Activated gamma-delta T cell treated with anti-CD3 and anti-CD28 coated beads, Interleukin-2, amount 50 U/mL, for 16 hours (primary cell): ENCODE measurements around the gene KDM5A.
"Not testable (repeated sequence)": the region's sequence is repeated elsewhere in the genome, so short reads cannot be mapped to it uniquely, and the experiment has no call there.

Experiments used
- DNase-seq: peaks from one replicate; pipeline ENCODE4 v3.0.0-alpha.2; 2020; ENCODE audit warnings: low read depth

Gene KDM5A

GRCh38 chr12:332581-333205 lies 56.4 kb downstream of the KDM5A start:
- DNase-seq: no peak

- DNase-seq: no peak
Observed at GRCh38 chr12:331287-331686, 57.8 kb downstream of the KDM5A start.

GRCh38 chr12:325906-326305 lies 63.2 kb downstream of the KDM5A start:
- DNase-seq: no peak

DNA sequence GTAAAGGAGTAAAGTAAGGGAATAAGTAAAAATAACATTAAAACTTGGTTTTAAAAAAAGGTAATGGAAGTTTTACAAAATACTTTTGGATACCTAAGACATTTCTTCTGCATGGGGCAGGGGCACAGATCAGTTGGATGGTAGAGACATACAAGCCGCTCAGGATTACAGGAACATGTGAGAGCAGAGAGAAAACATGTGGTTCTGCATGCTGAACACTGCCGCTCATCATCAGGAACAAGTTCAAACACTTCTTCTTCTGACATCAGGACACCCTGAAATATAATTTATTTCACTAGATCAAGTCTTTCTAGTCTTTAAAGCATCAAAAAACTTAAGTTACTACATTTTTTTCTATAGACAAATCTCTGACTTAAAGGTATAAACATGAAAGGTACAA lies 65.6 kb downstream of the KDM5A start:
- no peak for DNase-seq

GRCh38 chr12:321606-322326 lies 67.4 kb downstream of the KDM5A start:
- DNase-seq: no peak

- DNase-seq: no peak
Observed at GRCh38 chr12:318759-319515, 70.2 kb downstream of the KDM5A start.

GRCh38 chr12:308511-308910 lies 80.6 kb downstream of the KDM5A start:
- no peak for DNase-seq

DNA sequence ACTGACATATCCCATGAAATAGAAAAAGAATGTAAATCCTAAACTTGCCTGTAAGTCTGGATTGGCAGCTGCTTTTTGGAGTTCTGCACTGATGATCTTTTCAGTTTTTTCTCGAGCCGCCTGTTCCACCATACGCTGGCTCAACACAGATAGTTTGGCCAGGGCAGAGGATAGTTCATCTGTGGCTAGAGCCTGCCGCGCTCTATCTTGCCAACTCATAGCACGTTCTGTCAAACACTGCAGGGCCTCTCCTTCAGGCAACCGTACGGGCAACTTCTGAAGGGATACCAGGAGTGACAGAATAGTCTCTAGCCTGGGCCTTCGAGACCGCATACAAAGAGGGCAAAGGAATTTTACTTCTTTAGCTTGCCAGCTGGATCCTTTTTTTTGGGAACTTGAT lies 81.7 kb downstream of the KDM5A start:
- DNase-seq: no peak

- DNase-seq: no peak
Observed at GRCh38 chr12:304805-305204, 84.3 kb downstream of the KDM5A start.

DNA sequence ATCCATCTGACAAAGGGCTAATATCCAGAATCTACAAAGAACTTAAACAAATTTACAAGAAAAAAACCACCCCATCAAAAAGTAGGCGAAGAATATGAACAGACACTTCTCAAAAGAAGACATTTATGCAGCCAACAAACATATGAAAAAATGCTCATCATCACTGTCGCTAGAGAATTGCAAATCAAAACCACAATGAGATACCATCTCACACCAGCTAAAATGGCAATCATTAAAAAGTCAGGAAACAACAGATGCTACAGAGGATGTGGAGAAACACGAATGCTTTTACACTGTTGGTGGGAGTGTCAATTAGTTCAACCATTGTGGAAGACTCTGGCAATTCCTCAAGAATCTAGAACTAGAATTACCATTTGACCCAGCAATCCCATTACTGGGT lies 86.4 kb downstream of the KDM5A start:
- DNase-seq: not testable (repeated sequence)

GRCh38 chr12:300166-300565 lies 89.0 kb downstream of the KDM5A start:
- not testable (repeated sequence) for DNase-seq

DNA sequence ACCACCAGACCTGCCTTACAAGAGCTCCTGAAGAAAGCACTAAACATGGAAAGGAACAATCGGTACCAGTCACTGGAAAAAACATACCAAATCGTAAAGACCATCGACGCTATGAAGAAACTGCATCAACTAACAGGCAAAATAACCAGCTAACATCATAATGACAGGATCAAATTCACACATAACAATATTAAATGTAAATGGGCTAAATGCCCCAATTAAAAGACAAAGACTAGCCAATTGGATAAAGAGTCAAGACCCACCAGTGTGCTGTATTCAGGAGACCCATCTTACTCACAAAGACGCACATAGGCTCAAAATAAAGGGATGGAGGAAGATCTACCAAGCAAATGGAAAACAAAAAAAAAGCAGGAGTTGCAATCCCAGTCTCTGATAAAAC lies 89.6 kb downstream of the KDM5A start:
- not testable (repeated sequence) for DNase-seq

DNA sequence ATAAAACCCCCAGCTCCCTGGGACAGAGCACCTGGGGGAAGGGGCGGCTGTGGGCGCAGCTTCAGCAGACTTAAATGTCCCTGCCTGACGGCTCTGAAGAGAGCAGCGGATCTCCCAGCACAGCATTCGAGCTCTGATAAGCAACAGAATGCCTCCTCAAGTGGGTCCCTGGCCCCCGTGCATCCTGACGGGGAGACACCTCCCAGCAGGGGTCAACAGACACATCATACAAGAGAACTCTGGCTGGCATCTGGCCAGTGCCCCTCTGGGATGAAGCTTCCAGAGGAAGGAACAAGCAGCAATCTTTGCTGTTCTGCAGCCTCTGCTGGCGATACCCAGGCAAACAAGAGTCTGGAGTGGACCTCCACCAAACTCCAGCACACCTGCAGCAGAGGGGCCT lies 91.1 kb downstream of the KDM5A start:
- DNase-seq: not testable (repeated sequence)

DNA sequence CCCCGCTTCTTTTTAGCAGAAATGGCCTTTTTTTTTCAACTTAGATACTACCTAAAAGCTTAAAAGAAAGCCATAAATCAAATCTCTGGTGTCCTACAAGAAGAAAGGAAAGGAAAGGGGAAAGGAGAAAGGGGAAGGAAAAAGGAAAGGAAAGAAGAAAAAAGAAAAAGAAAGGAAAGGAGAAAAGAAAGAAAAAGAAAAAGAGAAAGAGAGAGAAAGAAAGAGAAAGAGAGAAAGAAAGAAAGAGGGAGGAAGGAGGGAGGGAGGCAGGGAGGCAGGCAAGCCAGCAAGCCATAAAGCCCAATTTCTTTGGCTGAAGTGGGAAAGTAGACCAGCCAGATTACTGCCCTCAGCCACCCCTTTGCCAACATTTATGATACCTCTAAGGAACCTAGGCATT lies 94.0 kb downstream of the KDM5A start:
- no peak for DNase-seq

GRCh38 chr12:293199-293598 lies 95.9 kb downstream of the KDM5A start:
- no peak for DNase-seq

GRCh38 chr12:292186-292585 lies 96.9 kb downstream of the KDM5A start:
- DNase-seq: no peak

DNA sequence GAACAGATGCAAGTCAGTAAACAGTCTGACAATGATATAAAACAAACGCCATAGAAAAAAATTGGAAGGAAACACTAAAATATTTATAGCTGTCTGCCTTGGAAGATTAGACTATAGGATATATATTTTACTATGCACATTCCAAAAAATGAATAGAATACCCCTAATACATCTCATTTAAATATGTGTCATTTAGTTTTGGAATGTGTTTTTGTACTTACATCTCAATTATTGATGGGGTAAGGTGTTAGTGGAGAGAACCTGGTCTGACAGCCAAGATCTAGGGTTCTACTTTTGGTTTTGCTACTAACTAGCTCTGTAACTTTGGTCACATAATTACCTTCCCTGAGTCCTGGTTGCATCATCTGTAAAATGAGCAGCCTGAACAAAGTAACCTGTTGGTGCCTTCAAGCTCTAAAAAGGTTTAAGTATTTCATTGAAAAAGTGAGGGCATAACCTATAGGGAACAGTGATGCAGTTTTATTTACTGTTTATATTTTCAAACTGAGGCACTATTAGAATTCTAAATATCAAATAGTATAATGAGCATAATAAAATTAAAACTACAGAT lies 97.9 kb downstream of the KDM5A start:
- DNase-seq: no peak

DNA sequence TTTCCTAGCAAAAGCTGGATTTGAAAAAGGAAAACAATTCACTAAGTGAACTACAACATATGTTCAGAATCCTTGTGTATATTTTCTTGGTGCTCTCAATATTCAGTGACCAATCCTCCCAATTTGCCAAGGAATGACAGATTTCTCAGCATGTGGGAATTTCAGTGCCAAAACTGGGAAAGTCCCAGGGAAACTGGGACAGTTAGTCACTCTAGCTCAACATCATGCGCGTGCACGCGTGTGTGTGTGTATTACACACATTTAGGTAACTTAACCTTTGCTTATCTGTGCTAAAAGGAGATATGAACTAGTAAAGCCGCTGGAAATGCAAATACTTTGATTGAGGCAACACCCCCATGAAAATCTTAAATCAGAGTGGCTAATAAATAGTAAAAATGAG lies 100.4 kb downstream of the KDM5A start:
- no peak for DNase-seq

- no peak for DNase-seq
Observed at GRCh38 chr12:286531-287300, 102.4 kb downstream of the KDM5A start.

GRCh38 chr12:278046-278445 lies 111.1 kb downstream of the KDM5A start:
- DNase-seq: no peak

GRCh38 chr12:275812-276211 lies 113.3 kb downstream of the KDM5A start:
- no peak for DNase-seq

DNA sequence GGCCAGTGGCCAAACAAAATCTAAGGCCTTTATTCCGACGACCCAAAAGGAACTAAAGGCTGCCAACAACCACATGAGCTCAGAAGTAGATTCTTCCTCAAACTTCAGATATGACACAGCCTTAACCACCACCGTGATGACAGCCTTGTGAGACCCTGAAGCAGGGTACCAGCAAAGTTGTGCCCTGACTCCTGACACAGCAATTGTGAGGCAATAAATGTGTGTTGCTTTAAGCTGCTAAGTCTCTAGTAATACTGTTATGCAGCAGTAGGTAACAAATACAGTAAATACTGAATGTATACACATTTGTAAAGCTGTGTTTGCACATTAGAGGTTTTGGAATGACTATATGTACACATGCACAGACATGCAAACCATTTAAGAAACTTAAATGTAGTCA lies 115.7 kb downstream of the KDM5A start:
- DNase-seq: no peak
